GM18517 (cell line): ENCODE data around the gene TAF11L9.
"Not testable (repeated sequence)": the region's sequence is repeated elsewhere in the genome, so short reads cannot be mapped to it uniquely, and the experiment has no call there.

ENCODE experiments used
- ATAC-seq: cut with Tn5 transposase; IDR thresholded peaks from one replicate; pipeline ENCODE4 v1.9.1; 2021; ENCODE audit warnings: mild to moderate bottlenecking, moderate library complexity; ENCODE audit not compliant: unreplicated experiment

TAF11L9 gene

GRCh38 chr5:17594255-17594654, at the start of gene TAF11L9:
Gene TAF11L9, minus strand, starts transcription at chr5:17594394.
- not testable (repeated sequence) for ATAC-seq

- ATAC-seq, result no peak
These were observed 40.0 kb upstream of the TAF11L9 start, which contains the start of gene TAF11L14 for GRCh38 chr5:17634160-17634559. Gene TAF11L14, plus strand, starts transcription at chr5:17634460.

- not testable (repeated sequence) for ATAC-seq
These were observed 37.6 kb upstream of the TAF11L9 start, which contains the start of gene TAF11L13 for GRCh38 chr5:17631788-17632187. Gene TAF11L13, plus strand, starts transcription at chr5:17632088.

- ATAC-seq, result no peak
These were observed 31.5 kb upstream of the TAF11L9 start for GRCh38 chr5:17625686-17626085.

- no peak for ATAC-seq
These were observed 26.4 kb upstream of the TAF11L9 start for GRCh38 chr5:17620627-17621026.

- no peak for ATAC-seq
These were observed 25.2 kb upstream of the TAF11L9 start for GRCh38 chr5:17619354-17619753.

- ATAC-seq, result no peak
These were observed 20.8 kb upstream of the TAF11L9 start for GRCh38 chr5:17614872-17615605.

- not testable (repeated sequence) for ATAC-seq
These were observed 15.9 kb upstream of the TAF11L9 start, which contains the start of gene TAF11L12 for GRCh38 chr5:17610092-17610491. Gene TAF11L12, plus strand, starts transcription at chr5:17610392.

GRCh38 chr5:17607461-17607860, 13.3 kb upstream of the TAF11L9 start:
- not testable (repeated sequence) for ATAC-seq

- no peak for ATAC-seq
These were observed 10.8 kb upstream of the TAF11L9 start for GRCh38 chr5:17604951-17605350.

- not testable (repeated sequence) for ATAC-seq
These were observed 9.7 kb upstream of the TAF11L9 start, which contains the start of gene TAF11L11 for GRCh38 chr5:17603880-17604279. Gene TAF11L11, plus strand, starts transcription at chr5:17604183.

- not testable (repeated sequence) for ATAC-seq
These were observed 3.5 kb upstream of the TAF11L9 start, which contains the start of gene TAF11L10 for GRCh38 chr5:17597728-17598127. Gene TAF11L10, minus strand, starts transcription at chr5:17597828.

- not testable (repeated sequence) for ATAC-seq
These were observed 3.3 kb downstream of the TAF11L9 start, which contains the start of gene TAF11L8 for GRCh38 chr5:17590860-17591259. Gene TAF11L8, minus strand, starts transcription at chr5:17590960.

- ATAC-seq, result not testable (repeated sequence)
These were observed 8.5 kb downstream of the TAF11L9 start, which contains the start of gene TAF11L7 for GRCh38 chr5:17585658-17586057. Gene TAF11L7, minus strand, starts transcription at chr5:17585758.
